Fibroblast of upper back skin (primary cell): ENCODE measurements around the gene NINJ2.
"Not testable (repeated sequence)": the region's sequence is repeated elsewhere in the genome, so short reads cannot be mapped to it uniquely, and the experiment has no call there.

ENCODE experiments used
- DNase-seq: peaks from one replicate; pipeline ENCODE4 v3.0.0-alpha.2; 2013

The NINJ2 gene

GRCh38 chr12:639988-640387 is 23.3 kb downstream of the NINJ2 start:
- DNase-seq: no peak

DNA sequence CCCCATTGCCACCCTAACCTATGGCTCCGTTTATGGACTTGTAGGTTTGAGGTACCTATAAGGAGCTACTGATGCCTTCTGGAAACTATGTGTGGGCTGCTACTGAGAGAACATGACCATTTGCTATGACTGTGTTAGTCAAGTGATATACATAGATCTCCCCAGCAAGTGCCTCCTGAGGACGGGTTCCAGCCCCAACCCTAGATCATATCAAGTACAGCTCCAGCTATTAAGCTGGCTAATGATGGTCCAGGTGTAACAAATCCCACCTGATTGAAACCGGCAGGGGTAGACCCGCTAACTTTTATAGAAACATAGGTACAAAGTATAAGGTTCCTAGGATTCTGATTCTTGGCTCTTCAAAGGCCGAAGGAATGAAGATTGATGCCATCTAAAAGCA is 23.7 kb downstream of the NINJ2 start:
- DNase-seq: no peak

DNA sequence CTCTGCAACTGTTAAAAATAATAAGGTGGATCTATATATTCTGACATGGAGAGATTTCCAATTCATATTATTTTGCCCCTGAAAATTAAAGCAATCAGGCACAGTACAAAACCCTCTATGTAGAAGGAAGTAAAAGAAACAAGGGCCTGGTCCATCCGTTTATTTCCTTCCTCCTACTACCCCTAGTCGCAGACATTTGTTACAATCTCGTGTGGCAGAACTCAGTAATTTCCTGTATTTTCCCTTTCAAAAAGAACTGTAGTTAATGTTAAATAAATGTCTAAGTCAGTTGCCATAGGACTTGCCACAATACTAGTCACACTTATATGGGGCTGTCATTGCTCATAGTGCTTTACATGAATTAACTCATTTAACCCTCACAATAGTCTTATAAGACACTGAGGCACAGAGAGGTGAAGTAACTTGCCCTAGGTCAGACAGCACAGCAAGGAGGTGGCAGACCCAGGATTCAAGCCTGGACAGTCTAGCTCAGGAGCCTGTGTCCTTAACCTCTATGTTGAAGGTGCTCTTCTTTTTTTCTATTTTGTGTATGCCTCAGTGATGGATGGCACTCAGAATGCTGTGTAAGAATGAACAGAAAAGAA is 24.2 kb downstream of the NINJ2 start:
- no peak for DNase-seq

DNA sequence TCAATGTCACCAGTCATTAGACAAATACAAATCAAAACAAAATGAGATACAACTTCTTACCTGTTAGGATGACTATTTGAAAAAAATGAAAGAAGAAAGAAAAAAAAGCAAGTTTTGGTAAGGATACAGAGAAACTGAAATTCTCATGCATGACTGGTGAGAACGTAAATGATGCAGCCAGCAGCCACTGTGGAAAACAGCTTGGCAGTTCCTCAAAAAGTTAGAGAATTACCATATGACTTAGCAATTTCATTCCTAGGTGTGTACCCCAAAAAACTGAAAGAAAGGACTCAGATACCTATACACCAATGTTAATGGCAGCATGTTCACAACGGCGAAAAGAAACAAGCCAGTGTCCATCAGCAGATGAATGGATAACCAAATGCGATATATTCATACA is 26.6 kb downstream of the NINJ2 start:
- no peak for DNase-seq

- DNase-seq: peak; percentile 18
Observed at GRCh38 chr12:633731-634130, 29.5 kb downstream of the NINJ2 start.

DNA sequence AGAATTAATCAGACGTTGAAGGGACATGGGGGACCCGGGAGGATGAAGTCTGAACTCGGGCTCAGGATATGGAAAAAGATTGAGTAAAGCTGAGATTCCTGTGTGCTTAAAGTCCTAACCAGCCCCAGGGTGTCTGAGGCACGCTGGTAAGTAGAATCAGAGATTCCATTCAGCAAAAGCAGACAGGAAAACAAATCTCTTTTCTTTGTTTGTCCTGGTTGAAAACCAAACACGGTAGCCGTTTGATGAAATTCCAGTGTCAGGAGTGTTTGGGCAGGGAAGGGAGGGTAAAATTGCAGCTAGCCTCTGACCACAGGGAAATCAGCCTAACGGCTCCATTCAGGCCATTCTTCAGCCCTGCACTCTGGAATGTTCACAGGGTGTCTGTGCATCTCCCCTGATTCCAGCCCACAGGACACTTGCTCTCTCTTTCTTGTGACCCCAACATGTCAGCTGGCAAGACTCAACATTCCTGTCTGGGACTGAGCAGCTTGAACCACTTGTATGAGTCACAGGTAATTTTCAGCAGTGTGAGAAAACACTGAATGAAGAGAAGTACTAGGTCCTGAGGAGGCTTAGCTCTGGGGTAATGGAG is 31.0 kb downstream of the NINJ2 start:
- DNase-seq: peak; percentile 91

- no peak for DNase-seq
Observed at GRCh38 chr12:630656-631632, 32.3 kb downstream of the NINJ2 start.

- not testable (repeated sequence) for DNase-seq
Observed at GRCh38 chr12:628742-629078, 34.5 kb downstream of the NINJ2 start.

GRCh38 chr12:627863-628741 is 35.1 kb downstream of the NINJ2 start:
- no peak for DNase-seq

- no peak for DNase-seq
Observed at GRCh38 chr12:627285-627684, 36.0 kb downstream of the NINJ2 start.

DNA sequence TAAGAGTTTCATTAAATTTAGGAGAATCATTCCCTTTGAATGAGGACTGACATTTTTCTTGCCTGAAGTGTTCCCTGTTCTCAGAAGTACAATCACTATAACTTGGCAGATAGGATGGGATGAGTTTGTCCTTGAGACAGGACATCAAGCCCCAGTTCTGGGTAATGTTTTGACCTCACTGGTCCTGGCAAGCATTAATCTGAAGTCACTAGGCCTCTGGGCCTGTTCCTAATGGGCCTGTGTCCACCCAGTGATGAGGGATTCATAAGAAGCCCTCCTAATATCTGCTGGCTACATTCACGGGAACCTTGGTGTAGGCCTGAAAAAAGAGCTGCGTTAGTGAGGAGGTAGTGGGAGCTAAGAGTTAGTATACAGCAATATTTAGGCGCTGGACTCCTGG is 37.2 kb downstream of the NINJ2 start:
- no peak for DNase-seq

DNA sequence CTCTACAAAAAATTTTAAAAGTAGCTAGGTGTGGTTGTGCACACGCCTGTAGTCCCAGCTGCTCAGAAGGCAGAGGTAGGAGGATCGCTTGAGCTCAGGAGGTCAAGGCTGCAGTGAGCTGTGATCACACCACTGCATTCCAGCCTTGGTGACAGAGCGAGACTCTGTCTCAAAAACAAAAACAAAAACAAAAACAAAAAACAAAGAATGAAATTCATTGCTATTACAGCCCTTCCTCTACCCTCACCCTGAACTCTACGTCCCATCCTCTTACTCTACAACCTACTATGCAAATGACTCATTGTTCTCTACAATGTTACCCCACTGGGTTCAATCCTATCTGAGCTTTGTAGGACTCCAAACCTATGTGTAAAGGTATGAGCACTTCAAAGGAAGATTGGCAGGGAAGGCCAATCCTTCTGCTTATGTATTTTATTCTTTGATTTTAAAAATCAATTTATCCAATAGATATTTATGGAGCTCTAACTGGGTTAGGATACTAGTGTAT is 39.3 kb downstream of the NINJ2 start:
- DNase-seq: no peak

DNA sequence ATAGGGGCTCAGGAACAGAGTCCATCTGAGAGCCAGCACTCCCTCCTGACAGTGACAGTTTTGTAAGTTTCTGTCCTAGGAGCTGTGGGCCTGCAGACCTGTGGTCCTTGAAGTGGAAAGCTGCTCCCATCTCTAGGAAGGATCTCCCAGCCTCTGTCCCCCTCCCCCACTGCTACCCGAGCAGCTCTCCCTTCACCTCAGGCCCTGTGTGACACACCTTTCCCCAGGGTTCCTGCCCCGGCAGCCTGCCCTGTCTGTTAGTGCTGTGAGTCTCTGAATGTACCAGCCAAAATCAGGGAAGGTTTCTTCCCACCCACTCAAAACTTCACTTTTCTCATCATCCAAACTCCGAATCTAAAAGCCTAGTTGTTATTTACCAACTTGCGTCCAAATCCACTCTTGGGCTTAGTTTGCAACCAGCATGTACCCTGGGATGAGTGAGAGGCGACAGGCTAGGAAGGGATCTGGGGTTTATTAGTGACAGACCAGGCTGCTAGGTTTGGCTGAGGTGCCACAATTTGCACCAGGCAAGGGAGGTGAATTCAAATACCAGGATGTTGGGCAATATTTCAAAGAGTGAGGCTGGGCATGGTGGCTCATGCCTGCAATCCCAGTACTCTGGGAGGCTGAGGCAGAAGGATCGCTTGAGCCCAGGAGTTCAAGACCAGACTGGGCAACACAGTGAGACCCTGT is 39.9 kb downstream of the NINJ2 start:
- no peak for DNase-seq

- DNase-seq: no peak
Observed at GRCh38 chr12:622416-622815, 40.8 kb downstream of the NINJ2 start.

- no peak for DNase-seq
Observed at GRCh38 chr12:619346-619745, 43.9 kb downstream of the NINJ2 start.

- DNase-seq: no peak
Observed at GRCh38 chr12:618605-619004, 44.6 kb downstream of the NINJ2 start.

DNA sequence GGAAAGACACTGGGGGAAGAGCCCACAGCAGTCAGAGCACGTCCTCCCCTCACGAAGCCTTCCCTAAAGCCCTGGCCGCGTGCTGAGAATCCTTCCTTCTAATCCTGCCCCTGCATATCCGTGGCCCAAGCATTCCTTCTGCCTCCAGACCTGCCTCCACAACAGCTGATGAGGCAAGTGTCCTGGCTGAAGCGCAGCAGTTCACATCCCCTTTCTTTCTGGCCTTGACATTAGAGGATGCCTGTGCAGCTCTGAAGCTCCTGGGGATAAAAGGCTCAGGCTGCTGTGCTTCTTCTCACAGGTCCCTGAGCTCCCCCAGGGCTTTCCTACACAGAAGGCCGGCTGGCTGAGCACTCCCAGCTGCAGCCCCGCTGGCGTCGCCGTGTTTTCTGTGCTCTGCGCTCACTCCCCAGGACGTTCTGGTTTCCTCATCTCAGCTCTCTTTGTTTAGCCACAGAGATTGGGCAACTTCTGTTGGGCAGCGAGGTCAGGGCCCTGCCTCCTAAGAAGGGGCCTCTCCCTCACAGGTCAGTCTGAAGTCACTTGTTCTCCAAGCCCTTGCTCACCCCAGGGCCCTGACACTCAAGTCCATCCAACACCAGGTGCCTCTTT is 45.8 kb downstream of the NINJ2 start:
- DNase-seq: no peak

DNA sequence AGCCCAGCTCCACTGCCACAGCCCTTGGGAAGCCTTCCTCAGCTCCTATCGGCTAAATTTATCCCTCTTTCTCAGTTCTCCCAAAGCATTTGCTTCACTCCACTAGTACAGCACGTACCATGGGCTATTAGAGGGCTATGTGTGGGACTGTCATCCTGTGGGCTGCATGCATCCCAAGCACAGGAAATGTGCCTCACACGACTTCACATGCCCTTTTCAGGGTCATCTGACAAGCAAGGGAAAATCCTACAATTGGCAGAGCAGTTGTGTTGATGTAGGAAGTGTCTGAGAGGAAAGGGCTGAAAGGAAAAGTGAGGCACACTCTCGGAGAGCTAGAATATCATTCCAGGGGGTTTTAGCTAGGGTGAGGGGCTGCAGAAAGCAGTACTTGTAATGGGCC is 47.6 kb downstream of the NINJ2 start:
- DNase-seq: no peak

DNA sequence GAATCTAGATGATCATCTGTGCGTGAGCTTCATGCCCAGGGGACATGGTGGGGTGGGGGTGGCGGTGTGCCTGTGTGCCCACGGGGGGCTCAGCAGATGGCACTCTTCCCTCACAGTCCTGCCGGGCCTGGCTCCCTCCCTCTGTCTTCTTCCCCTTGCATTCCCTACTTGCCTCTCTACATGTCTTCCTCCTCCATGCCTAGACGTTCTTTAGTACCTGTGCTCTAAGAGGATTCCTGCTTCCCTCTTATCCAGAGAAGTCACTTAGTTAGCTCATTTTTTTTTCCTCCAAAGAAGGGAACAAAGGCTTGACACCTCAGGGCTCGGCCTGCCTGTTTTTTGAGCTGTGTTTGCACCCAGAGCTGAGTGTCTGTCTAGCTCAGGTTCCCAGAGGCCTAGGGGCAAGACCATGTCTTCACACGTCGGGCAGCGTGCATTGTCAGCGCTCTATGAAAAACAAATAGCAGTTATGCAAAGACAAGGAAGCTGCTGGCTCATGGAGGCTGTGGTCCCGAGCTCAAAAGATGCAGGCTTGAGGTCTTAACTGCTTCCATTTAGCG is 48.8 kb downstream of the NINJ2 start:
- peak; percentile 24 for DNase-seq

DNA sequence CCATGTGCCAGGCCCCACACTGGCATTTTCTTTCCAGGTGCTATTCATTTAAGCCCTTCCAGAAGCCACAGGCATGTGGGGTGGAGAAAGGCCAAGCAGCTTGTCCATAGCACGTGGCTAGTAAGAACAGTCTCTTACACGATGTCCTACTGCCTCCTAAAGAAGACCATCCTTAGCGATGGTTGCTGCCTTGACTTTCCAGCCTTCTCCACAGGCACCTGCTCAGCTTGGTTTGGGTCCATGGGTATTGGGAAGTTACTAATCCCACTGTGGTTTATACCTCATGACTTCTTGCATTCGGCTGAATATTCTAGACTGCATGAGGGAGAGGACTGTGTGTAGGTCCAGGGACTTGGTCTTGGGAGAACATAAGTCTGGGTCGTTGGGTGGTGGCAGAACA is 49.2 kb downstream of the NINJ2 start:
- DNase-seq: no peak

DNA sequence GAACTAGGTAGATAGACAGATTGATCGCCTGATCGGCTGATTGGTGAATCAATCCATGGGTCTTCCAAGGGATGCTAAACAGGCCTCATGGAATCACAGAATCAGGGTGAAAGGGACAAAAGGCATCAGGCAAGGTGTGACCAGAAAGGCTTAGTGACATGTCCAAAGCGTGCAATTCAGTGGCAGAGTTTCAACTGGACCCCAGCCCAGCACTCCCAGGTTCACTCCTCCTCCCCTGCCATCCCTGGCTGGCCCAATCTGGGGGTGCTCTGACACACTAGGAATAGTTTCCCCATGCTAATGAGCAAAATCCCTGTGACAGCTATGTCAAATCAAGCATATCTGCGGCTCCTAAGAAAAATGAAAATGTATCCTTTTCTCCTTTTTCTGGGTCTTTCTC is 50.4 kb downstream of the NINJ2 start:
- DNase-seq: no peak
